Measurements from ENCODE around the gene ANO8. TPM values are rescaled to one million over a fixed set of nuclear protein-coding genes. Genes with fewer than 3 reads are reported as not detected.
A peak's percentile ranks its signal among the peaks of the same experiment; 100 is the strongest.
"Not testable (repeated sequence)": the region's sequence is repeated elsewhere in the genome, so short reads cannot be mapped to it uniquely, and the experiment has no call there.

The ANO8 gene
- total and polyA plus RNA-seq, 7 experiments from 2014 or later: 0.26 to 22.3 (median 15.6) TPM

DNA sequence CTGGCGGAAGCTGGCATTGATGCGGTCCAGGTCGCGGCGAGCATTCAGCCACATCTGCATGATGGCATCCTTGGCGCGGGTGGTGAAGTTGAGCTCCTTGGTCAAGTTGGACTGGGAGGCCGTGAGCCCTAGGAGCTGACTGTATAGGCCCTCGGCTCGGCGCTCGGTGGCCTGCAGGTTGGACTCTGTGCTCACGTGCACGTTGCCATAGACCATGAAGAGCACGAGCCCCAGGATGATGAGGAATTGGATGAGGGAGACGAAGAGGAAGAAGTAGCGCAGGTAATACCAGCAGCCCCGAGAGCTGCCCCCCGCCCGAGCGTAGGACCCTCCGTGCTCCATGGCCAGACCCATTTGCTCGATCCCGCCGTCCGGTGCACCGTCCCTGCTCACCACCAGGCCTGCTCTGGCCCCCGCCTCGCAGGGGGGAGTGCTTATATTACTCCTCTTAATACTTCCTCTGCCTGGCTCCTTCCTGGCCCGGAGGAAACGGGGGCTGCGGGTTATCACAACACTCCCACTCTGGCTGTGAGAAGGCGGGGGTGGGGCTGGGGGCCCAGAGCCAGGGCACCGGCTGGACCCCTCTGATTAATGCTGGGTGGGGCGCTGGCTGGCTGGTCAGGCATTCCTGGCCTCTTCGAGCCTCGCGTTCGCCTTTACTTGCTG lies 42.4 kb upstream of the ANO8 start, which contains the start of gene PLVAP:
TSS of gene PLVAP (minus strand) at position 408 of the 666 bp plus-strand sequence. CDS start at position 354, 54 bp downstream.
- H3K27ac Mint-ChIP-seq: no peak within 1 kb of the TSS
- ATAC-seq: no peak
- Histone ChIP-seq H3K36me3 (ENCODE audit: control insufficient read depth in 2 of 3, insufficient read depth in 3 of 3, low read length in 3 of 3) (no peaks in the 10 kb centered on the region), H3K27ac (ENCODE audit: low read depth, low read length) (no peak within 1 kb of the TSS), H3K9me3 (ENCODE audit: control insufficient read depth in 2 of 3, low read length in 3 of 3) (no peaks in the 10 kb centered on the region), H3K4me3 (ENCODE audit: low read length) (no peak within 1 kb of the TSS), H3K4me1 (ENCODE audit: control insufficient read depth in 2 of 2, insufficient read depth in 2 of 2, low read length in 2 of 2) (no peaks in the 10 kb centered on the region), H3K27me3 (ENCODE audit: control insufficient read depth in 2 of 2, insufficient read depth in 2 of 2, low read length in 2 of 2) (no peaks in the 10 kb centered on the region)
- no peak within 1 kb of the TSS for H3K4me3 Mint-ChIP-seq
- H3K4me1 Mint-ChIP-seq: peaks cover 0 to 1% (median under 1%) of the 10 kb centered on the region in 7 donors
- H3K27me3 Mint-ChIP-seq: peaks cover 0 to 11% (median 8%) of the 10 kb centered on the region in 5 donors
- peaks cover 0 to 8% (median 2%) of the 10 kb centered on the region in 11 donors for H3K9me3 Mint-ChIP-seq
- H3K36me3 Mint-ChIP-seq: peaks cover 0 to 4% (median 0%) of the 10 kb centered on the region in 5 donors
- intact Hi-C loops (cut with micrococcal nuclease): no loop called here
- no peak for DNase-seq
- ChIA-PET POLR2A (no interaction called here), CTCF (no interaction called here)

DNA sequence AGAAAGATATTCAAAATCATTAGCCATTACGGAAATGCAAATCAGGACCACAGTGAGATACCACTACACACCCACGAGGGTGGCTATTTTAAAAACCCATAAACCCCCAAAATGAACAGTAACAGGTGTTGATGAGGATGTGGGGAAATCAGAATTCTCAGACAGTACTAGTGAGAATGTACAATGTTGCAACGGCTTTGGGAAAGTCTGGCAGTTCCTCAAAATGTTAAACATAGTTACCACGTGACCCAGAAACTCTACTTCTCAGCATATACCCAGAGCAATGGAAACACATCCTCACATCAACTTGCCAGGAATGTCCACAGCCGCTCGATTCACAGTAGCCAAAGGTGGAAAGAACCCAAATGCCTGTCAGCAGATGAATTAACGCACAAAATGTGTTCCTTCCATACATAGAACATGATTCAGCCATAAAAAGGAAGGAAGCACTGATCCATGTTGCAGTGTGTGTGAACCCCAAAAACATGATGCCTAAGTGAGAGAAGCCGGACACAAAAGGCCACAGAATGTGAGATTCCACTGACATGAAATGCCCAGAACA lies 35.5 kb upstream of the ANO8 start:
- no peak overlapping the region for H3K4me3 ChIP-seq (ENCODE audit: low read length)
- H3K4me3 Mint-ChIP-seq: peak overlapping the region in 1 of 10 donors; percentile 1
- H3K4me1 Mint-ChIP-seq: peaks cover 0 to 6% (median 0%) of the 10 kb centered on the region in 7 donors
- no peak overlapping the region for H3K27ac ChIP-seq (ENCODE audit: low read depth, low read length)
- intact Hi-C loops (cut with micrococcal nuclease): no loop called here
- no peaks in the 10 kb centered on the region for H3K9me3 Mint-ChIP-seq
- ChIA-PET CTCF (no interaction called here), POLR2A (no interaction called here)
- ATAC-seq: peak; percentile 61
- no peaks in the 10 kb centered on the region for H3K36me3 ChIP-seq (ENCODE audit: control insufficient read depth in 2 of 3, insufficient read depth in 3 of 3, low read length in 3 of 3)
- no peaks in the 10 kb centered on the region for H3K4me1 ChIP-seq (ENCODE audit: control insufficient read depth in 2 of 2, insufficient read depth in 2 of 2, low read length in 2 of 2)
- no peak overlapping the region for H3K27ac Mint-ChIP-seq
- no peaks in the 10 kb centered on the region for H3K9me3 ChIP-seq (ENCODE audit: control insufficient read depth in 2 of 3, low read length in 3 of 3)
- peaks cover 0 to 3% (median 0%) of the 10 kb centered on the region in 5 donors for H3K36me3 Mint-ChIP-seq
- DNase-seq: no peak
- H3K27me3 ChIP-seq (ENCODE audit: control insufficient read depth in 2 of 2, insufficient read depth in 2 of 2, low read length in 2 of 2): no peaks in the 10 kb centered on the region
- H3K27me3 Mint-ChIP-seq: peaks cover 0 to 14% (median 6%) of the 10 kb centered on the region in 5 donors

DNA sequence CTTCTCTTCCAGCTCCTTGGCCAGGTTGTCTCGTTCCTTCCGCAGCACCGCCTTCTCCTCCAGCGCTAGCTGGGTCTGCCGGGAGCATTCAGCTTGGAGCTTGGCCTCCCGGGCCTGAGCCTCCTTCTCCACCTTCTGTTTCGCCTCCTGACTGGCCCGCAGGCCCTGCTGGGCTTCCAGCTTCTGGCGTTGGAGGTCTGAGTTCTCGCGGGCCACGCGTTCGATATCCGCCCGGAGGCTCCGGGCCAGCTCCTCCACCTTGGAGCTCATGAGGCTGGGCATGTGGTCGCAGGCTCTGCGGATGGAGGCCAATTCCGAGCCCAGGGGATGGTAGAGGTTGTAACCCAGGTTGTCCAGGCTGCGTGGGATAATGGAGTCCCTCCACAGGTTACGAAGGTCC lies 30.7 kb upstream of the ANO8 start:
- H3K4me3 ChIP-seq (ENCODE audit: low read length): no peak overlapping the region
- Mint-ChIP-seq H3K27ac (no peak overlapping the region), H3K9me3 (peaks cover 0 to 3% (median 0%) of the 10 kb centered on the region in 11 donors), H3K4me3 (no peak overlapping the region), H3K36me3 (peaks cover 0 to 3% (median 0%) of the 10 kb centered on the region in 5 donors), H3K4me1 (peaks cover 0 to 5% (median 0%) of the 10 kb centered on the region in 7 donors), H3K27me3 (peaks cover 0 to 16% (median 8%) of the 10 kb centered on the region in 5 donors)
- CTCF ChIA-PET: no interaction called here
- DNase-seq: no peak
- no peak overlapping the region for H3K27ac ChIP-seq (ENCODE audit: low read depth, low read length)
- no peaks in the 10 kb centered on the region for H3K36me3 ChIP-seq (ENCODE audit: control insufficient read depth in 2 of 3, insufficient read depth in 3 of 3, low read length in 3 of 3)
- no peak for ATAC-seq
- H3K27me3 ChIP-seq (ENCODE audit: control insufficient read depth in 2 of 2, insufficient read depth in 2 of 2, low read length in 2 of 2): no peaks in the 10 kb centered on the region
- POLR2A ChIA-PET: no interaction called here
- intact Hi-C loops (cut with micrococcal nuclease): no loop called here
- no peaks in the 10 kb centered on the region for H3K9me3 ChIP-seq (ENCODE audit: control insufficient read depth in 2 of 3, low read length in 3 of 3)
- no peaks in the 10 kb centered on the region for H3K4me1 ChIP-seq (ENCODE audit: control insufficient read depth in 2 of 2, insufficient read depth in 2 of 2, low read length in 2 of 2)

DNA sequence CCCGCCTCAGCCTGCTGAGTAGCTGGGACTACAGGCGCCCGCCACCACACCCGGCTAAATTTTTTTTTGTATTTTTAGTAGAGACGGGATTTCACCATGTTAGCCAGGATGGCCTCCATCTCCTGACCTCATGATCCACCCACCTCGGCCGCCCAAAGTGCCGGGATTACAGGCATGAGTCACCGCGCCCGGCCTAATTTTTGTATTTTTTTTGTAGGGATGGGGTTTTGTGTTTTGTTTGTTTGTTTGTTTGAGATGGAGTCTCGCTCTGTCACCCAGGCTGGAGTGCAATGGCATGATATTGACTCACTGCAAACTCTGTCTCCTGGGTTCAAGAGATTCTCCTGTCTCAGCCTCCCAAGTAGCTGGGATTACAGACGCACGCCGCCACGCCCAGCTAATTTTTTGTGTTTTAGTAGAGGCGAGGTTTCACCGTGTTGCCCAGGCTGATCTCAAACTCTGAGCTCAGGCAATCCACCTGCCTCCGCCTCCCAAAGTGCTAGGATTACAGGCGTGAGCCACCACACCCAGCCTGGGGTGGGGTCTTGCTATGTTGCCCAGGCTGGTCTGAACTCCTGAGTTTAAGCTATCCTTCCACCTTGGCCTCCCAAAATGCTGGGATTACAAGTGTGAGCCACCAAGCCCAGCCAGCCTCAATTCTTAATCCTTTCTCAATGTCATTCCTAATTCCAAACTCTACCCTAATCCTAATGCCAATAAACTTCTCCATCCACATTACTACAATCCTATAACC lies 29.4 kb upstream of the ANO8 start:
- POLR2A ChIA-PET: not testable (repeated sequence)
- CTCF ChIA-PET: interaction anchor here (0.6 kb wide), 1 partner anchor 1484 kb away, joined by 4 read pairs; no protein-coding TSS in a partner anchor

DNA sequence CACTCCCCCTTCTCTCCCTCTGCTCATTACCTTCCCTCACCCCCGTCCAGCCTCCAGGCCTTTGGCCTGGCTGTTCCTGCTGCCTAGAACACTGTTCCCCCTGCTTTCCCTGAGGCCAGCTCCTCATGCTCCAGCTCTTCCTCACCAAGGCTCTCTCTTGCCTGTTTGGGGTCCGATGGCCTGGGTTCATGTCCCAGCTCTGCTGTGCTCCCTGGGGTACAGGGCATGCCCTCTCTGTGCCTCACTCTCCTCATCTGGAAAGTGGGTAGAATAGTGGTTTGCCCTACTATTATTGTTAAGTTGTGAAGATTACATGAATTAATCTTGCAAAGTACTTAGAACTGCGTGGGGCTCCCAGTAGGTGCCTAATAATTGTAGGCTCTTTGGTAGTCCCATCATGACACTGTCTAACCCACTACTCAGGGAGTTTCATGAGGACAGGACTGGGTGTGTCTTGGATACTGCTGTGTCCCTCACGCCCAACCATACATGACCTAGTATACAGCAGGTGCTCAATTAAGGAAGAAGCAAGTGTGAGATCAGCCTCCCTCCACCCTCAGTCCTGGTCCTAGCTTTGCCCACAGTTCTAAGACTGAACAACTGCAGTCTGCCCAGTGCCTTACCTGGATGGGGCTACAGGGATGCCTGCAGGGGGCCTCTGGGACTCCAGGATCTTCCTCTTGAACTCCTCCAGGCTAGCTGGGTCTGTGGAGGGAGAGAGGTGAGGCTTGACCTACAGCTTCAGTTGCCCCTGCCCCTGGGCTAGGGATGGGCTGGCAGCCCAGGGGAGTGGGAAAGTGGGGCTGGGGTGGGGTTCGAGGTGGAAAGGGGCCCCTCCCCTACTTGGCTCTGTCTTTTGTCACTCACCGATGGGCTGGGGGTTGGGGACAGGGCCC lies 25.5 kb upstream of the ANO8 start:
- Mint-ChIP-seq H3K27me3 (peaks cover 0 to 5% (median 2%) of the 10 kb centered on the region in 5 donors), H3K4me3 (no peak overlapping the region), H3K27ac (no peak overlapping the region), H3K9me3 (peaks cover 0 to 3% (median 0%) of the 10 kb centered on the region in 11 donors), H3K36me3 (no peaks in the 10 kb centered on the region), H3K4me1 (peaks cover 0 to 2% (median 0%) of the 10 kb centered on the region in 7 donors)
- Histone ChIP-seq H3K27me3 (ENCODE audit: control insufficient read depth in 2 of 2, insufficient read depth in 2 of 2, low read length in 2 of 2) (no peaks in the 10 kb centered on the region), H3K9me3 (ENCODE audit: control insufficient read depth in 2 of 3, low read length in 3 of 3) (no peaks in the 10 kb centered on the region), H3K27ac (ENCODE audit: low read depth, low read length) (no peak overlapping the region), H3K4me1 (ENCODE audit: control insufficient read depth in 2 of 2, insufficient read depth in 2 of 2, low read length in 2 of 2) (no peaks in the 10 kb centered on the region), H3K36me3 (ENCODE audit: control insufficient read depth in 2 of 3, insufficient read depth in 3 of 3, low read length in 3 of 3) (no peaks in the 10 kb centered on the region), H3K4me3 (ENCODE audit: low read length) (no peak overlapping the region)
- CTCF ChIA-PET: no interaction called here
- no peak for DNase-seq
- intact Hi-C loops (cut with micrococcal nuclease): no loop called here
- POLR2A ChIA-PET: no interaction called here
- ATAC-seq: no peak

More for the DNA sequence above, 29.4 kb upstream of the ANO8 start:
- H3K4me3 ChIP-seq (ENCODE audit: low read length); H3K9me3 ChIP-seq (ENCODE audit: control insufficient read depth in 2 of 3, low read length in 3 of 3); H3K4me3 Mint-ChIP-seq; DNase-seq; intact Hi-C loops (cut with micrococcal nuclease); H3K36me3 Mint-ChIP-seq; H3K36me3 ChIP-seq (ENCODE audit: control insufficient read depth in 2 of 3, insufficient read depth in 3 of 3, low read length in 3 of 3); H3K9me3 Mint-ChIP-seq; H3K4me1 Mint-ChIP-seq; H3K27ac Mint-ChIP-seq; H3K27ac ChIP-seq (ENCODE audit: low read depth, low read length); ATAC-seq; H3K4me1 ChIP-seq (ENCODE audit: control insufficient read depth in 2 of 2, insufficient read depth in 2 of 2, low read length in 2 of 2); H3K27me3 ChIP-seq (ENCODE audit: control insufficient read depth in 2 of 2, insufficient read depth in 2 of 2, low read length in 2 of 2): not testable (repeated sequence)
- H3K27me3 Mint-ChIP-seq: peaks cover 0 to 12% (median 4%) of the 10 kb centered on the region in 5 donors

DNA sequence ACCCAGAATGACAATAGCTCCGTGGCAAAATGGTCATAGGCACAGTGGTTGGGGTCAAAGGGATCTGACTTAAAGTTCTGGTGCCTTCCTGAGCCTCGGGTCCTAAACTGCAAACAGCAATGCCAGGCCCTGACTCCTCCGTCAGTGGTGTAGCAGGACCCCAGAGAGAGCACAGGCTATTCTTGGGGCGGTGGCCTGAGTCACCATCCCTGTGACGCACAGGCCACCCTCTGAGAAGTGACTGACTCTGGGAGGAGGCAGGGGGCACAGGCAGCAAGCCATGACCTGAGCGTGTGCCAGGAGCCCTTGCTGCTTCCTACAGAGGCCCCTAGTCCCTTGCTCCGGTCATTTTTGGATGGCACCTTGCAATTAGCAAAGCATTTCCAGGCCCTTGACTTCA lies 23.7 kb upstream of the ANO8 start:
- H3K4me1 ChIP-seq (ENCODE audit: control insufficient read depth in 2 of 2, insufficient read depth in 2 of 2, low read length in 2 of 2): no peaks in the 10 kb centered on the region
- no peaks in the 10 kb centered on the region for H3K9me3 Mint-ChIP-seq
- no peak overlapping the region for H3K4me3 Mint-ChIP-seq
- intact Hi-C loops (cut with micrococcal nuclease): no loop called here
- no peak overlapping the region for H3K4me3 ChIP-seq (ENCODE audit: low read length)
- no peaks in the 10 kb centered on the region for H3K36me3 Mint-ChIP-seq
- H3K27ac Mint-ChIP-seq: no peak overlapping the region
- H3K27me3 ChIP-seq (ENCODE audit: control insufficient read depth in 2 of 2, insufficient read depth in 2 of 2, low read length in 2 of 2): no peaks in the 10 kb centered on the region
- no peak overlapping the region for H3K27ac ChIP-seq (ENCODE audit: low read depth, low read length)
- H3K36me3 ChIP-seq (ENCODE audit: control insufficient read depth in 2 of 3, insufficient read depth in 3 of 3, low read length in 3 of 3): no peaks in the 10 kb centered on the region
- DNase-seq (no peak), ATAC-seq (no peak)
- H3K27me3 Mint-ChIP-seq: peaks cover 0 to 8% (median 0%) of the 10 kb centered on the region in 5 donors
- ChIA-PET POLR2A (no interaction called here), CTCF (interaction anchor here (0.6 kb wide), 1 partner anchor 69 kb away, joined by 4 read pairs; no protein-coding TSS in a partner anchor)
- H3K4me1 Mint-ChIP-seq: peaks cover 0 to 2% (median 0%) of the 10 kb centered on the region in 7 donors
- no peaks in the 10 kb centered on the region for H3K9me3 ChIP-seq (ENCODE audit: control insufficient read depth in 2 of 3, low read length in 3 of 3)
